Astrocyte of the spinal cord (primary cell): Measurements from ENCODE around the gene UGT1A9.

ENCODE experiments used
- DNase-seq: peaks from one replicate; pipeline ENCODE4 v3.0.0; 2011; ENCODE audit warnings: low read depth, low spot score
- H3K4me3 ChIP-seq: 2 replicates; pipeline ENCODE4 v1.5.1; 2011; ENCODE audit warnings: low read depth, mild to moderate bottlenecking, low read length, moderate library complexity
- CTCF ChIP-seq: IDR thresholded peaks from 2 replicates; pipeline ENCODE4 v1.5.1; 2012; ENCODE audit warnings: low read depth, mild to moderate bottlenecking, low read length, inconsistent platforms
- in situ Hi-C: cut with HindIII; loops from 2 replicates; pipeline ENCODE4 v1.10.0; 2017; ENCODE audit warnings: low sequenced_read_pairs

The UGT1A9 gene

GRCh38 chr2:233764761-233765160, 93.1 kb downstream of the UGT1A9 start:
- H3K4me3 ChIP-seq: no peak overlapping the region
- in situ Hi-C loops: no loop called here
- no peak for TF ChIP-seq CTCF
- DNase-seq: no peak

DNA sequence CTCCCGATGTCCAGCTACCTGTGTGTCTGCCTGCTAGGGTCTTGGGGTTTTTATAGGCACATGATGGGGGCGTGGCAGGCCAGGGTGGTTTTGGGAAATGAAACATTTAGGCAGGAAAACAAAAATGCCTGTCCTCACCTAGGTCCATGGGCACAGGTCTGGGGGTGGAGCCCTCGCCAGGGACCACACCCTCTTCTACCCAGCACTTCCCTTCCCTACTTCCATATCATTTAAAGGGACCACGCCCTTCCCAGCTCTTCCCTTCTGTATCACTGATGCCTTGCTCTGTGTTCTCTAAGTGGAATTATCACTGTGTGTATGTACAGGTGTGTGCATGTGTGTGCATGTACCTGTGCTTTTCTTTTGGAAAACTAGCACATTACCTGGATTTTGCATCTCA, 94.7 kb downstream of the UGT1A9 start:
- no peak for DNase-seq
- in situ Hi-C loops: no loop called here
- no peak overlapping the region for H3K4me3 ChIP-seq
- TF ChIP-seq CTCF: no peak

DNA sequence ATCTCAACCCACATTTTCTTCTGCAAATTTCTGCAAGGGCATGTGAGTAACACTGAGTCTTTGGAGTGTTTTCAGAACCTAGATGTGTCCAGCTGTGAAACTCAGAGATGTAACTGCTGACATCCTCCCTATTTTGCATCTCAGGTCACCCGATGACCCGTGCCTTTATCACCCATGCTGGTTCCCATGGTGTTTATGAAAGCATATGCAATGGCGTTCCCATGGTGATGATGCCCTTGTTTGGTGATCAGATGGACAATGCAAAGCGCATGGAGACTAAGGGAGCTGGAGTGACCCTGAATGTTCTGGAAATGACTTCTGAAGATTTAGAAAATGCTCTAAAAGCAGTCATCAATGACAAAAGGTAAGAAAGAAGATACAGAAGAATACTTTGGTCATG, 96.4 kb downstream of the UGT1A9 start:
- DNase-seq: no peak
- H3K4me3 ChIP-seq: no peak overlapping the region
- TF ChIP-seq CTCF: no peak
- in situ Hi-C loops: no loop called here

- TF ChIP-seq CTCF: no peak
- in situ Hi-C loops: no loop called here
- no peak for DNase-seq
- no peak overlapping the region for H3K4me3 ChIP-seq
Observed at GRCh38 chr2:233769260-233769659, 97.6 kb downstream of the UGT1A9 start.

DNA sequence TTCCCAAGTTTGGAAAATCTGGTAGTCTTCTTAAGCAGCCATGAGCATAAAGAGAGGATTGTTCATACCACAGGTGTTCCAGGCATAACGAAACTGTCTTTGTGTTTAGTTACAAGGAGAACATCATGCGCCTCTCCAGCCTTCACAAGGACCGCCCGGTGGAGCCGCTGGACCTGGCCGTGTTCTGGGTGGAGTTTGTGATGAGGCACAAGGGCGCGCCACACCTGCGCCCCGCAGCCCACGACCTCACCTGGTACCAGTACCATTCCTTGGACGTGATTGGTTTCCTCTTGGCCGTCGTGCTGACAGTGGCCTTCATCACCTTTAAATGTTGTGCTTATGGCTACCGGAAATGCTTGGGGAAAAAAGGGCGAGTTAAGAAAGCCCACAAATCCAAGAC, 100.5 kb downstream of the UGT1A9 start:
- no peak for DNase-seq
- TF ChIP-seq CTCF: no peak

GRCh38 chr2:233772583-233772982, 100.9 kb downstream of the UGT1A9 start:
- no peak for TF ChIP-seq CTCF
- DNase-seq: no peak
- in situ Hi-C loops: no loop called here

More for the DNA sequence above, 100.5 kb downstream of the UGT1A9 start:
- H3K4me3 ChIP-seq: no peak overlapping the region
- in situ Hi-C loops: no loop called here

DNA sequence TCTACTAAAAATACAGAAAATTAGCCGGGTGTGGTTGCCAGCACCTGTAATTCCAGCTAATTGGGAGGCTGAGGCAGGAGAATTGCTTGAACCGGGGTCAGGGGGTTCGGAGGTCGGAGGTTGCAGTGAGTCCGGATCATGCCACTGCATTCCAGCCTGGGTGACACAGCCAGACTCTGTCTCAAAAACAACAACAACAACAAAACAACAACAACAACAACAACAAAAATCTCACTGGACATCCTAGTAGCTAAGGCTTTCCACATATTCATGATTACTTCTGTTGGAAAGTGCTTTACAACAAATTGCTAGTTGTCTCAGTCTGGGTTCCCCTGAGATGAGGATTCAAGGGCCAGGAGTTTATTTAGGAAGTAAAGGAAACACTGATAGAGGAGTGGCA, 102.2 kb downstream of the UGT1A9 start:
- TF ChIP-seq CTCF: no peak
- in situ Hi-C loops: no loop called here
- no peak for DNase-seq
- no peak overlapping the region for H3K4me3 ChIP-seq

More at GRCh38 chr2:233772583-233772982, 100.9 kb downstream of the UGT1A9 start:
- H3K4me3 ChIP-seq: no peak overlapping the region
